Thyroid gland (tissue), 4 donors: ENCODE data around the gene ZNF407. TPM values are rescaled to one million over a fixed set of nuclear protein-coding genes. Genes with fewer than 3 reads are reported as not detected.

ENCODE experiments used
- DNase-seq, 2 donors: peaks; one replicate each; pipeline ENCODE4 v3.0.0-alpha.2; 2019
- H3K27ac ChIP-seq, 3 donors: fragments of 200-600 bp; sonication (generic); 1 replicate in 2 of 3; 2 replicates in 1 of 3; pipeline ENCODE4 v1.5.1; 2016 to 2019; ENCODE audit warnings: mild to moderate bottlenecking in 1 of 3, moderate library complexity in 1 of 3
- H3K27me3 ChIP-seq: fragments of 200-600 bp; sonication (generic); one replicate; pipeline ENCODE4 v1.5.1; 2019
- H3K36me3 ChIP-seq, 2 donors: fragments of 200-600 bp; sonication (generic); one replicate each; pipeline ENCODE4 v1.5.1; 2016 to 2019
- H3K4me1 ChIP-seq, 2 donors: fragments of 200-600 bp; sonication (generic); one replicate each; pipeline ENCODE4 v1.5.1; 2017 to 2019
- H3K4me3 ChIP-seq, 3 donors: fragments of 200-600 bp; sonication (generic); replicated peaks in 1 of 3; 1 replicate in 2 of 3; 2 replicates in 1 of 3; pipeline ENCODE4 v1.5.1; 2016; ENCODE audit warnings: mild to moderate bottlenecking in 1 of 3
- H3K9me3 ChIP-seq: fragments of 200-600 bp; sonication (generic); one replicate; pipeline ENCODE4 v1.5.1; 2017
- CTCF ChIP-seq, 6 experiments: fragments of 200-600 bp in 3 of 6; fragments of 450-650 bp in 3 of 6; sonication (generic) in 3 of 6; IDR thresholded peaks; one replicate each; pipeline ENCODE4 v1.5.1; 2016 to 2019; ENCODE audit warnings: antibody characterized with exemption in 6 of 6, mild to moderate bottlenecking in 2 of 6, inconsistent platforms in 1 of 6, moderate library complexity in 1 of 6
- POLR2A ChIP-seq, 2 donors: fragments of 450-650 bp; IDR thresholded peaks; one replicate each; pipeline ENCODE4 v1.6.1; 2017; ENCODE audit warnings: antibody characterized with exemption in 2 of 2, mild to moderate bottlenecking in 2 of 2, moderate library complexity in 1 of 2
- WGBS, 2 donors: methylation state at CpG; one replicate each; pipeline ENCODE4 v1.1.5; 2017; 5-methylcytosine and 5-hydroxymethylcytosine counted together
- intact Hi-C: fragments of 100-400 bp; cut with DNase I; formaldehyde crosslinking; loops from one replicate; pipeline ENCODE4 v1.15.1; 2023
- total RNA-seq, 4 donors: library from RNA; depleted of rRNA; stranded (reverse); fragments of >200 nt; gene quantifications; one replicate each; pipeline ENCODE4 v1.2.3, GENCODE V29; 2016

The ZNF407 gene
- total RNA-seq, 4 donors from 2014 or later, result 20.2 to 40.0 (median 26.4) TPM

DNA sequence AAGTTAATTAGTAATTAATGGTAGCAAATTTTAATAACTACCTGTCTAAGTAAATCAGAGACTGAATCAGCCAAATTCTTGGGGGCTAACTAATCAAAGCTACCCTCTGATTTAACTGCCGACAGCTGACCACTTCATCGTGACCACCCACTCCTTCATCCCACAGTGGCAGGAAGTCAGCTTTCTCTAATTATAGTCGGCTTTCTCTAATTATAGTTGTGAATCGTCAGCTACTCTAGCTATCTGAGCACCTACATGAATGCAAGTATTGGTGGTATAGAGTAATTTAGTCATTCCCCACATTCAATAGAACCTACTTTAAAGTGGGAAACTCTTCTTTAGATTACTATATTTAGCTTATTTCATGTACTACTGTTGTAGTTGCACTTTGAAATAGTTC, 425.8 kb downstream of the ZNF407 start:
- Histone ChIP-seq H3K9me3 (no peaks in the 10 kb centered on the region), H3K27ac (no peak overlapping the region), H3K4me1 (no peaks in the 10 kb centered on the region), H3K27me3 (no peaks in the 10 kb centered on the region), H3K4me3 (no peak overlapping the region), H3K36me3 (no peaks in the 10 kb centered on the region)
- intact Hi-C loops, result no loop called here
- TF ChIP-seq POLR2A (IDR thresholded peaks at IDR 0.05) (no peak), CTCF (IDR thresholded peaks at IDR 0.05) (no peak)
- 76 to 77% methylated on average over 4 of the region's 4 CpGs for WGBS, 2 donors
- DNase-seq, result no peak

DNA sequence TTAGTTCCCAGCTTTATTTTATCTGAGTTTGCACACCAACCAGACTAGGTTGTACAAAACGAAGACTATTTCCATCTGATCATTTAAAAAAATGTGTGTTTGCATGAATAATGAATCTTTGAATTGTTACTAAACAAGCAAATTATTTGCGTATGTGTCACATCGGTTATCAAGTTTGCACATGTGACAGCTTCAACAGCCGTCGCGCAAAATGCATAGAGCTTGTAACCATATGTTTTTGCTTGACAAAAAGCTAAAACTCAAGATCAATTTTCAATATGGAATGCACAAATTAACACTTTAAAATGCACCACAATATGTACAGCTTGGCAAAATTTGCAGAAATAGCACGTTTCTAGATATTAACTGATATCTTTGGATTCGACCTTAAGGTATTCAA, 427.2 kb downstream of the ZNF407 start:
- Histone ChIP-seq H3K4me1 (no peaks in the 10 kb centered on the region), H3K27me3 (no peaks in the 10 kb centered on the region), H3K27ac (no peak overlapping the region), H3K4me3 (no peak overlapping the region), H3K9me3 (no peaks in the 10 kb centered on the region), H3K36me3 (no peaks in the 10 kb centered on the region)
- 95 to 97% methylated on average over 8 of the region's 8 CpGs for WGBS, 2 donors
- TF ChIP-seq POLR2A (IDR thresholded peaks at IDR 0.05) (no peak), CTCF (IDR thresholded peaks at IDR 0.05) (no peak)
- intact Hi-C loops, result no loop called here
- no peak for DNase-seq

- no peak for TF ChIP-seq POLR2A (IDR thresholded peaks at IDR 0.05)
- TF ChIP-seq CTCF (IDR thresholded peaks at IDR 0.05), result no peak
- Histone ChIP-seq H3K9me3 (no peaks in the 10 kb centered on the region), H3K27me3 (no peaks in the 10 kb centered on the region), H3K27ac (no peak overlapping the region), H3K36me3 (no peaks in the 10 kb centered on the region), H3K4me1 (no peaks in the 10 kb centered on the region), H3K4me3 (no peak overlapping the region)
- no peak for DNase-seq
- intact Hi-C loops, result no loop called here
- WGBS, 2 donors, result 93 to 95% methylated on average over 2 of the region's 2 CpGs
These were observed 427.9 kb downstream of the ZNF407 start for GRCh38 chr18:75025573-75025972.

GRCh38 chr18:75029481-75029880, 431.8 kb downstream of the ZNF407 start:
- Histone ChIP-seq H3K27ac (no peak overlapping the region), H3K9me3 (no peaks in the 10 kb centered on the region), H3K36me3 (no peaks in the 10 kb centered on the region), H3K27me3 (no peaks in the 10 kb centered on the region), H3K4me1 (no peaks in the 10 kb centered on the region), H3K4me3 (no peak overlapping the region)
- intact Hi-C loops, result no loop called here
- no peak for DNase-seq
- 90 to 95% methylated on average over 16 of the region's 16 CpGs for WGBS, 2 donors
- TF ChIP-seq POLR2A (IDR thresholded peaks at IDR 0.05) (no peak), CTCF (IDR thresholded peaks at IDR 0.05) (no peak)

- H3K27ac ChIP-seq, result no peak overlapping the region
- no peaks in the 10 kb centered on the region for H3K9me3 ChIP-seq
- no peaks in the 10 kb centered on the region for H3K36me3 ChIP-seq
- H3K4me1 ChIP-seq, result no peaks in the 10 kb centered on the region
- no peak overlapping the region for H3K4me3 ChIP-seq
- DNase-seq, result no peak
- intact Hi-C loops, result no loop called here
- no peak for TF ChIP-seq POLR2A (IDR thresholded peaks at IDR 0.05)
- TF ChIP-seq CTCF (IDR thresholded peaks at IDR 0.05), result no peak
- H3K27me3 ChIP-seq, result no peaks in the 10 kb centered on the region
- WGBS, 2 donors, result 87 to 92% methylated on average over 11 of the region's 11 CpGs
These were observed 434.1 kb downstream of the ZNF407 start for GRCh38 chr18:75031717-75032317.
